PC-3 (cell line): ENCODE data around the gene GPC5.

ENCODE experiments used
- EZH2 ChIP-seq: fragments of 300-600 bp; sonication (generic); IDR thresholded peaks from one replicate; pipeline ENCODE4 v1.6.1; 2017; ENCODE audit warnings: antibody characterized with exemption, mild to moderate bottlenecking, low read length; ENCODE audit not compliant: unreplicated experiment
- TF ChIP-seq, protein P1 (sequence below): fragments of 300-600 bp; sonication (generic); conservative IDR thresholded peaks from 2 replicates; pipeline ENCODE4 v1.5.1; 2017; ENCODE audit warnings: antibody characterized with exemption, low read depth, mild to moderate bottlenecking, low read length

DNA sequence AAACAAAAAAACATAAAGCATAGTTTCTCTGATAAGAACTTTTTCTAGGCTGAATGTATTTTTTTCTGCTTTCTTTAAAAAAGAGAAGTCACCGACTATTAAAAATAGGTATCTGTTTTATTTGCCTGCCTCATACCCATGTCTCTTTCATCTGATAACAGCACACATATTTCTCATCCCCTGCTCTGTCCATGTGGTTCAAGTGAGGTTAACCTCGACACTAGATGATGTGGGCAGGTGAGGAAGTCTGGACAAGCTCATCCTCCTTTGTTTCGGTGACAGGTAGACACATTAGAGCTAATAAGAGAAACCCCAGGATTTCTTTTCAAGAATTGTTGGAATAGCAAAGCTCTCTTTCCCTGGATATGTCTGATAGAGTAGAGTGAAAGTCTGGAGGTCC lies 222.7 kb downstream of the GPC5 start:
- TF ChIP-seq, protein P1, sequence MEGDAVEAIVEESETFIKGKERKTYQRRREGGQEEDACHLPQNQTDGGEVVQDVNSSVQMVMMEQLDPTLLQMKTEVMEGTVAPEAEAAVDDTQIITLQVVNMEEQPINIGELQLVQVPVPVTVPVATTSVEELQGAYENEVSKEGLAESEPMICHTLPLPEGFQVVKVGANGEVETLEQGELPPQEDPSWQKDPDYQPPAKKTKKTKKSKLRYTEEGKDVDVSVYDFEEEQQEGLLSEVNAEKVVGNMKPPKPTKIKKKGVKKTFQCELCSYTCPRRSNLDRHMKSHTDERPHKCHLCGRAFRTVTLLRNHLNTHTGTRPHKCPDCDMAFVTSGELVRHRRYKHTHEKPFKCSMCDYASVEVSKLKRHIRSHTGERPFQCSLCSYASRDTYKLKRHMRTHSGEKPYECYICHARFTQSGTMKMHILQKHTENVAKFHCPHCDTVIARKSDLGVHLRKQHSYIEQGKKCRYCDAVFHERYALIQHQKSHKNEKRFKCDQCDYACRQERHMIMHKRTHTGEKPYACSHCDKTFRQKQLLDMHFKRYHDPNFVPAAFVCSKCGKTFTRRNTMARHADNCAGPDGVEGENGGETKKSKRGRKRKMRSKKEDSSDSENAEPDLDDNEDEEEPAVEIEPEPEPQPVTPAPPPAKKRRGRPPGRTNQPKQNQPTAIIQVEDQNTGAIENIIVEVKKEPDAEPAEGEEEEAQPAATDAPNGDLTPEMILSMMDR, result no peak
- TF ChIP-seq EZH2, result no peak
